Endothelial cell (in vitro differentiated cells): ENCODE data around the gene CPAMD8. TPM values are rescaled to one million over a fixed set of nuclear protein-coding genes. Genes with fewer than 3 reads are reported as not detected.
"Not testable (repeated sequence)": the region's sequence is repeated elsewhere in the genome, so short reads cannot be mapped to it uniquely, and the experiment has no call there.

Source experiments
- DNase-seq: peaks from one replicate; pipeline ENCODE4 v3.0.0; 2021; ENCODE audit warnings: low spot score
- H3K27ac Mint-ChIP-seq: one replicate; pipeline ENCODE4 v1.8.0; 2021; ENCODE audit warnings: mixed read lengths, inconsistent platforms; ENCODE audit not compliant: unreplicated experiment
- H3K27me3 Mint-ChIP-seq: one replicate; pipeline ENCODE4 v1.8.0; 2021; ENCODE audit warnings: mild to moderate bottlenecking, moderate library complexity, mixed read lengths, inconsistent platforms; ENCODE audit not compliant: unreplicated experiment
- H3K36me3 Mint-ChIP-seq: one replicate; pipeline ENCODE4 v1.8.0; 2021; ENCODE audit warnings: mild to moderate bottlenecking, low read depth, mixed read lengths, inconsistent platforms; ENCODE audit not compliant: unreplicated experiment
- H3K4me1 Mint-ChIP-seq: one replicate; pipeline ENCODE4 v1.8.0; 2021; ENCODE audit warnings: mild to moderate bottlenecking, mixed read lengths, inconsistent platforms; ENCODE audit not compliant: unreplicated experiment
- H3K4me3 Mint-ChIP-seq: one replicate; pipeline ENCODE4 v1.8.0; 2021; ENCODE audit warnings: mild to moderate bottlenecking, mixed read lengths, inconsistent platforms; ENCODE audit not compliant: unreplicated experiment
- H3K9me3 Mint-ChIP-seq: one replicate; pipeline ENCODE4 v1.8.0; 2021; ENCODE audit warnings: mixed read lengths, inconsistent platforms; ENCODE audit not compliant: unreplicated experiment
- total RNA-seq: library from RNA; stranded (reverse); fragmentation: NEBNext Ultra II Directional; extraction: Animal tissue kit (Norgen Biotek cat#: 25700); gene quantifications from one replicate; pipeline ENCODE4 v1.2.1, GENCODE V29; 2021; ENCODE audit not compliant: unreplicated experiment
- TF ChIP-seq, protein P1 (sequence below): fragments of 200-600 bp; sonication (generic); IDR thresholded peaks from one replicate; pipeline ENCODE4 v1.5.0; 2021; ENCODE audit warnings: antibody characterized with exemption; ENCODE audit not compliant: unreplicated experiment

CPAMD8 gene
- total RNA-seq, 1 donor from 2014 or later = 4.8 TPM

- TF ChIP-seq, protein P1, sequence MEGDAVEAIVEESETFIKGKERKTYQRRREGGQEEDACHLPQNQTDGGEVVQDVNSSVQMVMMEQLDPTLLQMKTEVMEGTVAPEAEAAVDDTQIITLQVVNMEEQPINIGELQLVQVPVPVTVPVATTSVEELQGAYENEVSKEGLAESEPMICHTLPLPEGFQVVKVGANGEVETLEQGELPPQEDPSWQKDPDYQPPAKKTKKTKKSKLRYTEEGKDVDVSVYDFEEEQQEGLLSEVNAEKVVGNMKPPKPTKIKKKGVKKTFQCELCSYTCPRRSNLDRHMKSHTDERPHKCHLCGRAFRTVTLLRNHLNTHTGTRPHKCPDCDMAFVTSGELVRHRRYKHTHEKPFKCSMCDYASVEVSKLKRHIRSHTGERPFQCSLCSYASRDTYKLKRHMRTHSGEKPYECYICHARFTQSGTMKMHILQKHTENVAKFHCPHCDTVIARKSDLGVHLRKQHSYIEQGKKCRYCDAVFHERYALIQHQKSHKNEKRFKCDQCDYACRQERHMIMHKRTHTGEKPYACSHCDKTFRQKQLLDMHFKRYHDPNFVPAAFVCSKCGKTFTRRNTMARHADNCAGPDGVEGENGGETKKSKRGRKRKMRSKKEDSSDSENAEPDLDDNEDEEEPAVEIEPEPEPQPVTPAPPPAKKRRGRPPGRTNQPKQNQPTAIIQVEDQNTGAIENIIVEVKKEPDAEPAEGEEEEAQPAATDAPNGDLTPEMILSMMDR = no peak
- no peak overlapping the region for H3K4me3 Mint-ChIP-seq
- no peak for DNase-seq
- no peaks in the 10 kb centered on the region for H3K9me3 Mint-ChIP-seq
- no peaks in the 10 kb centered on the region for H3K36me3 Mint-ChIP-seq
- H3K4me1 Mint-ChIP-seq = no peaks in the 10 kb centered on the region
- no peak overlapping the region for H3K27ac Mint-ChIP-seq
- peaks cover 4% of the 10 kb centered on the region for H3K27me3 Mint-ChIP-seq
Observed at GRCh38 chr19:17004386-17004785, 22.2 kb downstream of the CPAMD8 start.

DNA sequence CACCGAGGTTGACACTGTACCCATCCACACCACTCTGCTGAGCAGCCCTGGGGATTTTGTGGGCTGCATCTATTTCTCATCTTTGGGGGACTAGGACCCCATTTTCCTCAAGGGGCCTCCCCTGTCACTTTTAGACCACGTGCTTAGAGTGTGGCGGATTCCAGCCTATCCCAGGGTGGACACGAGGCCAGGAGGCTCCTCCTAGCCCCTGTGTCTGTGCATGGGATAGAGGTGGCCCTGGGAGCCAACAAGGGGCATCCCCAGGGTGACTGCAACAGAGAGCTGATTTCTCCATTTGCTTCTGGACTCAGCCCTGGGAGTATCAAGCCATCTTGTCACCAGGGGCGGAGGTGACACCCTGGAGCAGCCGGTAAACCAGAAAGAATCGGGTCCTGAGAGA, 24.2 kb downstream of the CPAMD8 start:
- no peak overlapping the region for H3K27ac Mint-ChIP-seq
- TF ChIP-seq, protein P1 = no peak
- no peaks in the 10 kb centered on the region for H3K9me3 Mint-ChIP-seq
- DNase-seq = no peak
- peaks cover 4% of the 10 kb centered on the region for H3K36me3 Mint-ChIP-seq
- H3K27me3 Mint-ChIP-seq = peaks cover 4% of the 10 kb centered on the region
- H3K4me1 Mint-ChIP-seq = no peaks in the 10 kb centered on the region
- no peak overlapping the region for H3K4me3 Mint-ChIP-seq

- no peaks in the 10 kb centered on the region for H3K9me3 Mint-ChIP-seq
- no peaks in the 10 kb centered on the region for H3K4me1 Mint-ChIP-seq
- no peak overlapping the region for H3K4me3 Mint-ChIP-seq
- H3K27ac Mint-ChIP-seq = no peak overlapping the region
- peaks cover 4% of the 10 kb centered on the region for H3K36me3 Mint-ChIP-seq
- no peak for DNase-seq
- TF ChIP-seq, protein P1 = no peak
- H3K27me3 Mint-ChIP-seq = peaks cover 1% of the 10 kb centered on the region
Observed at GRCh38 chr19:17001603-17002183, 24.9 kb downstream of the CPAMD8 start.

DNA sequence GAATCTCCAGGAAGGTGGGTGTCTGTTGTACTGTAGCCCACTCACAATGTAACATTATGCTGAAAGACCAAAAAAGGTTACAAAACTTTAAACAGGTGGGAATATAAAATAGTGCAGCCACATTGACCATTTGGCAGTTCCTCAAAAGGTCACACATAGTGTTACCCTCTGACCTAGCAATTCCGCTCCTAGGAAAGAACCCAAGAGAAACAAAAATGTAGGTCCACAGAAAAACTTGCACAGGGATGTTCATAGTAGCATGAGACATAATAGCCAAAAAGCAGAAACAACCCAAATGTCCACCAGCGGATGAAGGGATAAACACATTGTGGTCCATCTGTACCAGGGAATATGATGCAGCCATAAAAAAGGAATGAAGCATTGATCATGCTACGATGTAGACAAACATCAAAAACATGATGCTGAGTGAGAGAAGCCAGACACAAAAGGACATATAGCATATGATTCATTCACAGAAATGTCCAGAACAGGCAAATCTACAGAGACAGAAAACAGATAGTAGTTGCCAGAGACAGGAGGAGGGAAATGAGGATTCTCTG, 27.9 kb downstream of the CPAMD8 start:
- Mint-ChIP-seq H3K4me1 (no peaks in the 10 kb centered on the region), H3K36me3 (peaks cover 4% of the 10 kb centered on the region), H3K27ac (no peak overlapping the region), H3K9me3 (no peaks in the 10 kb centered on the region), H3K27me3 (peaks cover 1% of the 10 kb centered on the region), H3K4me3 (no peak overlapping the region)
- TF ChIP-seq, protein P1 = no peak
- DNase-seq = no peak

DNA sequence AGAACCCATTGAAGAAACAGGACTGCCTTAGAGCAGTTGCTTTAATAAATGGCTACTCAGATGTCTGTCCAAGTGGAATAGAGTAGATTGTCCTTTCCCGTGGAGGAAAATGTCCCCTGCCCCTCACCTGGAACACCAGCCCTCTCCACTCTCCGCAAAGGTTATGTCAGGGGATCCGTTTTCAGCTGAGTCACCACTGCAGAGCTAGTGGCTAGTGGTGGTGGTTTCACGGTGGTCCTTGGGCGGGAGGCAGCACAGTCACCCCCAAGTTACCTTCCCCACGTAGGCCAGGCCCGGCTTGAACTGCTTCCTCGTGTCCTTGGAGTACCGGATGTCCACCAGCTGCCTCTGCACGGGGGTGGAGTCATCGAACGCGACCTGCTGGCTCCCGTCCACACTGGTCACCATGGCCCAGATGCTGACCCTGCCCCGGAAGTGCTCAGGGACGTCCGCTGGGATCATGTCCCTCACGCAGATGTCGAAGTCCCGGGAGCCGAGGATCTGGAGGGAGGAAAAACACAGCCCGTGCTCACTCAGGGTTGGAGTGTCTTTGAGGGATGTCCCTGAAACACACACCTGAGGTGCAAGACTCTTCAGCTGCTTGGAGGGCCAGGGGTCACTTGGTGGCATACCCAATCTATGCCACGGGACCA, 29.6 kb downstream of the CPAMD8 start:
- not testable (repeated sequence) for H3K9me3 Mint-ChIP-seq, H3K4me1 Mint-ChIP-seq, H3K4me3 Mint-ChIP-seq, H3K36me3 Mint-ChIP-seq, H3K27me3 Mint-ChIP-seq, DNase-seq, H3K27ac Mint-ChIP-seq
